HG03045 (cell line): ENCODE results near the gene SCGB1D2.

ENCODE experiments used
- ATAC-seq: cut with Tn5 transposase; IDR thresholded peaks from one replicate; pipeline ENCODE4 v1.9.1; 2021; ENCODE audit warnings: mild to moderate bottlenecking, moderate library complexity; ENCODE audit not compliant: unreplicated experiment

SCGB1D2 gene

DNA sequence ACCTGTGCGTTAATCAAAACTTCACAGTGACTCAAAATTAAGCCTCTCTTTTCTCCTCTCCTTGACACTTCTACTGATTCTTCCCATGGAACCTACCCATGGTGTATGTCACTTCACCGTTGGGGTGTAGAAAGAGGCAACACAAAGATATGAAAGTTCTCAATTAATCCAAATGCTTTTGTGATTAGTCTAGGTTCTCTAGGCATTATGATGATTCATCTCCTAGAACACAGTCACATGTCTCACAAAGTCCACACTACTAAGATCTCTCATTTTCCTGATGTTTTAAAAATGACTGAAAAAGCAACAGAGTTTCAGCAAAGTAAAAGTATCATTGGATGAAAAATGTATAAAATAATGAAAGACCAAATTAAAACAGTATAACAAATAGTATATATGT lies 14.2 kb downstream of the SCGB1D2 start:
- no peak for ATAC-seq

DNA sequence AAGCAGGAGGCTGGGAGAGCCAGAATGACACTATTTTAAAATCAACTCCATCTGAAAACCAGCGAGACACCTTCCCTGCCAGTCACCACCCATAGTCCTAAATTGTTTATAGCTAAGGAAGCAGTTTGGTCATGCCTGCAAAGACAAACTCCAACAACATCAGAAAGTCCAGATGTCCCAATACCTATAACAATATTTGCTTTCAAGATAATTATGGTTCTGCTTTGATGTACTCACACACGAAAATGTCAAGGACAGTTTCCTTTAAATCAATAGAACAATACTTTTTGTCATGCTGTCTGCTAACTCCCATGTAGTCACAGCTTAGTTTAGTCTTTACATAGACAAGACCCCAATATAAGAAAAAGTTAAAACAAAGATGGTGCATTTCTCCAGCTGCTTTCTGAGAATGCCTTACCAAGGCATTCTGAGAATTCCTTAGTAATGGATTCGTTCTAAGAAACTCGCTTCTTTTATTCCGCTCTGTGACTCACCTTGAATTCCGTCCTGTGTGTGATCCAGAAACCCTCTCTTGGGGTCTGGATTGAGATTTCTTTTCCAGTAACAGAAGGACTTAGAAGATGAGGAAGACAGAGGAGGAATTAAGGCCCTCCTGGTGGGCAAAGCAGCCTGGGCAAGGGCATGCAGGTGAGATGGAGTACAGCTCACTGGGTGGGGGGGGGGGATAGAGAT lies 18.4 kb downstream of the SCGB1D2 start:
- ATAC-seq, result no peak

DNA sequence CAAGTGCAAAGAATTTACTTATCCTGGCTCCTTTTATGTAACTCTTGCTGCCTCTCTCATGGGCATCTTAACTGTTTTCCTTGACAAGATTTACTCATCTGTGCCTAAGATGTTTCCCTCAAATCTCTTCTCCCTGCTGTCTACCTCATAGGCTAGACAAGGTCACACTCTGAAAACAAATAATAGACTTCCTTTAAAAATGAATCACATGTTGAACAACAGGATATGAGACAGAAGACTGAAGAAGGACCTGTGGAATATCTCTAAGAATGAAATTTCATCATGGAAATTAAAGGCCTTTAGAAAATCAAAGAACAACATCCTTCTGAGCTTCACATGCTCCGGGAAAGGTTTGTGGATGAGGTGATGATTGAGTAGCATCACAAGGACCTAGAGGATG lies 22.0 kb downstream of the SCGB1D2 start:
- no peak for ATAC-seq

DNA sequence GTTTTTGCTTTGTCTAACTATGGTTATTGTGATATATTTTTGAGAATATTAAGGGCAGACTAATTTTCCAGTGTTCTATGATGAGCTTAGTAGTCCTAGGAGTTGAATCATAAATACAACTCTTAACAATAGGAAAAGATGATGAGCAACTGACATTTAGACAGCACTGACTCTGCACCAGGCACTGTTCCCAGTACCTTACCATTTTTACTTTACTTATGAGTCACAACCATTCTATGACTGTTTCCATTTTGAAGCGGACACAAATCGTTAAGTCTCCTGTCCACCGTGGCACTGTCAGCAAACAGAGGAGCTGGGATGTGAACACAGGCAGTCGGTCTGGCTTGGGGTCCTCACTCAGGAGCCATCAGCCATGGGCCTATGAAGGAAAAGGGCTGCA lies 24.5 kb downstream of the SCGB1D2 start:
- ATAC-seq, result no peak

DNA sequence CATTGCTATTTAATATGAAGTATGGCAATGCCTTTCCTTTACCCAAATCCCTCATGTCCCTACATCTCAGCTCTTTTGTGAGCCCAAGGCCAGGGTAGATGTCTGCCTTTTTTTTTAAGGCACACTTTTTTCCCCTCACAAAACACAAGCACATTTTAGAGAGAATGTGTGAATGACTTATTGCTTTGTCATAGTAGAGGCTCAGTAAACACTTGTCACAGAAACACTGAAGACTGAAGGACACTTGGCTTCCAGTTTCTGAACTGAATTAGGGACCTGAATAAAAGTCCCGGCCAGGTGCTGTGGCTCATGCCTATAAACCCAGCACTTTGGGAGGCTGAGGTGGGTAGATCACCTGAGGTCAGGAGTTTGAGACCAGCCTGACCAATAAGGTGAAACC lies 25.0 kb downstream of the SCGB1D2 start:
- no peak for ATAC-seq

DNA sequence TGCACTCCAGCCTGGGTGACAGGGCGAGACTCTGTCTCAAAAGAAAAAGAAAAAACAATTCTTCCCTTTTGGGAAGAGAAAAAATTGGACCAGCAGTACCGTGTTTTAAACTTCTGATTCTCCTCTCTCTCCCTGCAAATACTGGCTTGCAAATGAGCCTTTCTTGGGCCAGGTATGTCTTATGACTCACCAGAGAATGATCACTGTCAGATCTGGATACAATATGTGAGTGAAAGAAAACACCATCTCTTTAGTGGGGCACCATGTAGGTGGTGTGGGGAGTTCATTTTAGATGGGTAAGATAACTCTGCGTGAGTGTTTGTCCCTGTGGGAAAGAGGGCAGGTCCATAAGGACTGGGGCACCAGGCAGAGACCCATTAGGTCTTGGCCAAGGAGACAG lies 25.5 kb downstream of the SCGB1D2 start:
- ATAC-seq, result no peak

DNA sequence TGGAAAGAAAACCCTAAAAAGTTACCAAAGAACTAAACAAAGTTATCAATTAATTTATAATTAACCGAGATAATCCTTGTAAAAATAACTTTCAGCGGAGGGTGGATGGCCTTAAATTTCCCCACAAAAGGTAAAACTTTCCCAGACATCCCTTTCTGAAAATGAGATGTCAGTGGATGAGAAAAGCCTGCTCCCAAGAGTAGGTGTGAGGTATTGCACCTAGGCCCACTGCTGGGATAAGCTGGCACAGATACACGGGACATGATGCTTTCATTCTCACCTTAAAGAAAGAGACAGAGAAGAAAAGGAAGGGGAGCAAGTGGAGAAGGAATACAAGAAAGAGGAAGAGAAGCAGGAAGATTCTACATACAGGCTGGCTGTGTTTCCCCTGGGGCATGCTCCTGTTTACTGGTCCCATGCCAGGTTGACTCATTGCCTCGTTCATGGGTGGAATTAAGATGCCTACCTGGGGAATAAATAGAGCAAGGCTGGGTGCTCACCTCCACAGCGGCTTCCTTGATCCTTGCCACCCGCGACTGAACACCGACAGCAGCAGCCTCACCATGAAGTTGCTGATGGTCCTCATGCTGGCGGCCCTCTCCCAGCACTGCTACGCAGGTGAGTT lies 27.7 kb downstream of the SCGB1D2 start, which contains the start of gene SCGB2A2:
TSS of gene SCGB2A2 (plus strand) at position 505 of the 625 bp plus-strand sequence. CDS start at position 564, 59 bp downstream.
- ATAC-seq, result no peak

DNA sequence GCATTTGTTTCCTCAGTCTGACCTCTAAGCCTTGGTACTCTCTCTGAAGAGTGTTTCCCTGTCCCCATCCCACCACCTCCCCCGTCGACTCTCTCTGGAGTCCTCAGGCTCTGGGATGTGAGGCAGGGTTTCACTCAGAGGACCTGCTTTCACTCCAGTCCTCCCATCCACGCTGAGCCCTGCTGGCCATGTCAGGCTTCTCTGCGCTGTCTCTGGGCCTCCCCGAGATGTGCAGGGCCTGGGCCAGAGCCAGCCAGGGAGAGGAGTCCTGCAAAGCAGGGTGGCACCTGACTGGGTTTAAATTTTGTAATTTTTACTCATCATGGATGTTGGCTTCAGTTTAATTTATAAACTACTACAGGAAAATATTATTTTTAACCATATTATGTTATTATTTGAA lies 31.2 kb downstream of the SCGB1D2 start:
- ATAC-seq, result no peak

DNA sequence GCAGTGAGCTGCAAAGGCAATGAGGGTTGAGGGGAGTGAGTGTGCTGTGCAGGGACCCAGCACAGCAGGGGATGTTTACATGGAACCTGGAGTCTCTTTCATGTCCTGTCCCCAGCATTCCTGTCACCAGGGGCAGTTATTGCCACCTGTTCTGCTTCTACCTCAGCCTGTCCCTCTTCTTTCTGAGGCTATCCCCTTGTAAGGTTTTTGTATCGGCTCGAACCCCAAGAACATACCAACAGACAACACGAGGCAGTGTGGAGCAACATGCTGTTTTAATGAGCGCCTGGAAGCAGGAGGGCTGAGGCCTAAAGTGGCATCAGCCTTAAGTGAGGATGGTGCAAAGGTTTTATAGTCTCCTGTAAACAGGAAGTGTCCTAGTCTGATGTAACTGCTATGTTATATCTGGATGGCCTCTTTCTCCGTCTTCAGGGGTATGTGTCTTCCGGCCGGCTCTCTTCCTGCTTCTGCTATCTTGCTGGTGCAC lies 31.8 kb downstream of the SCGB1D2 start:
- no peak for ATAC-seq

DNA sequence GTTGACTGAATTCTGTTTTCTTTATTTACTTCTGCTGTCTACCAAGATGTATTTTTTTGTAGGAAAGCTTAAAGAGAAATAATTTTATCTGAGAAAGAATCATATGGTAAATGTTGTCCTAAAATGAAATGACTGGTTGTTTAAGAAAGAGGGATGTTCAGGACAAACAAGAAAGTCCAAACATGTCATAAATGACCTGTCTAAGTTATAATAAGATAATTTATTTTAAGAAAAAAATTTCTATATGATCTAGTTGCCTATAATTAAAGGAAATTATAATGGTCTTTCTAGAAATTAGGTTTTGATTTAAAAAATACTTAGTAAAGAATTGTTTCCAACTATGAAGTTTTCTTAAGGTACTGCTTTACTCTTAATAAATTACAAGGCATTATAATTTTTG lies 38.4 kb downstream of the SCGB1D2 start:
- no peak for ATAC-seq
